Measurements from ENCODE around the gene PAX6. TPM values are rescaled to one million over a fixed set of nuclear protein-coding genes. Genes with fewer than 3 reads are reported as not detected.

The PAX6 gene
- total and polyA plus RNA-seq, 9 of the 15 experiments (the other 6 are each of a cell fraction or from before 2014, with no cell fraction given), result 1.5 to 10.9 (median 5.3) TPM

- WGBS (ENCODE audit: insufficient coverage, low coverage, missing lambda C conversion rate), result 63% methylated on average over 5 of the region's 5 CpGs
- Histone ChIP-seq H2AFZ (ENCODE audit: low read depth, low read length) (no peak overlapping the region), H3K79me2 (ENCODE audit: control insufficient read depth, insufficient read depth, low read length) (no peaks in the 10 kb centered on the region), H3K36me3 (ENCODE audit: control insufficient read depth, insufficient read depth, low read length) (no peaks in the 10 kb centered on the region), H3K9me1 (ENCODE audit: control insufficient read depth, insufficient read depth, low read length) (no peaks in the 10 kb centered on the region), H3K9ac (ENCODE audit: insufficient read depth in 1 of 2, low read depth in 2 of 2, low read length in 2 of 2) (no peak overlapping the region), H3K27ac (ENCODE audit: extremely low read depth, low read depth, low read length) (no peak overlapping the region), H4K20me1 (replicated peaks; ENCODE audit: control insufficient read depth, insufficient read depth, low read length) (no peaks in the 10 kb centered on the region), H3K4me3 (no peak overlapping the region), H3K4me2 (ENCODE audit: insufficient read depth, low read length) (no peak overlapping the region), H3K9me3 (replicated peaks; ENCODE audit: control insufficient read depth, insufficient read depth, low read depth, low read length) (no peaks in the 10 kb centered on the region), H3K27me3 (ENCODE audit: control insufficient read depth in 2 of 2, insufficient read depth in 2 of 2, low read length in 2 of 2) (no peaks in the 10 kb centered on the region), H3K4me1 (replicated peaks in 1 of 2; ENCODE audit: control insufficient read depth in 2 of 2, insufficient read depth in 2 of 2, low read length in 2 of 2) (no peaks in the 10 kb centered on the region)
- no TSS peak for BruUV-seq (replicated peaks)
- POLR2A ChIA-PET, result no interaction called here
- DNase-seq (ENCODE audit: extremely low read depth in 1 of 4, low spot score in 3 of 4) (no peak), ATAC-seq (no peak), FAIRE-seq (no peak)
- in situ Hi-C loops (cut with MboI) (no loop called here), intact Hi-C loops (cut with micrococcal nuclease) (no loop called here)
- TF ChIP-seq HOXB6 (CRISPR knock-in tag; IDR thresholded peaks at IDR 0.05; ENCODE audit: borderline replicate concordance), result no peak
- TF ChIP-seq TBP (optimal IDR thresholded peaks at IDR 0.05; ENCODE audit: low read depth, low read length), result no peak
- no peak for TF ChIP-seq SP1 (CRISPR knock-in tag; IDR thresholded peaks at IDR 0.05)
- TF ChIP-seq SPI1 (IDR thresholded peaks at IDR 0.05; ENCODE audit: borderline replicate concordance, low read depth, low read length), result no peak
- no peak for TF ChIP-seq ZNF146 (CRISPR knock-in tag; IDR thresholded peaks at IDR 0.05; ENCODE audit: unreplicated experiment)
- TF ChIP-seq ZSCAN32 (CRISPR knock-in tag; IDR thresholded peaks at IDR 0.05), result no peak
- no peak for TF ChIP-seq HBP1 (CRISPR knock-in tag; IDR thresholded peaks at IDR 0.05)
- CTCF ChIA-PET (ENCODE audit: low intra/inter-chr PET ratio), result no interaction called here
Measured at GRCh38 chr11:31764766-31765165, 46.4 kb downstream of the PAX6 start.

Data from K562 (cell line).